B cell (primary cell): ENCODE measurements around the gene FMN1. TPM values are rescaled to one million over a fixed set of nuclear protein-coding genes. Genes with fewer than 3 reads are reported as not detected.

Experiments used
- ATAC-seq: fragments of 200-7000 bp; cut with Tn5 transposase; one replicate; pipeline ENCODE4 v1.10.0; 2021; ENCODE audit warnings: low read depth, mild to moderate bottlenecking, moderate number of reproducible peaks, moderate library complexity
- CTCF ChIA-PET: fragments of 350-600 bp; sonication (Branson Sonifier 250); formaldehyde crosslinking; loops from one replicate; lab custom pipeline; 2021; ENCODE audit warnings: antibody characterized with exemption, inconsistent platforms; lab: Charles Lee
- POLR2A ChIA-PET: fragments of 350-600 bp; sonication (Branson Sonifier 250); formaldehyde crosslinking; loops from one replicate; lab custom pipeline; 2021; ENCODE audit warnings: antibody characterized with exemption; lab: Charles Lee
- DNase-seq: peaks from one replicate; pipeline ENCODE4 v3.0.0; 2013
- H2AFZ ChIP-seq: 2 replicates; pipeline ENCODE4 v1.6.1; 2012; ENCODE audit warnings: mild to moderate bottlenecking, low read depth, low read length; ENCODE audit not compliant: insufficient read depth, poor library complexity, severe bottlenecking
- H3K27ac ChIP-seq, 2 donors: 1 replicate in 1 of 2; 2 replicates in 1 of 2; pipeline ENCODE4 v1.5.1; 2012 to 2013; ENCODE audit warnings: low read length in 2 of 2, mild to moderate bottlenecking in 2 of 2, moderate library complexity in 1 of 2
- H3K27me3 ChIP-seq, 4 experiments: fragments of 200-600 bp in 1 of 4; sonication (generic) in 1 of 4; replicated peaks in 1 of 4; 1 replicate in 2 of 4; 2 replicates in 2 of 4; pipeline versions ENCODE4 v1.6.1 to v1.7.0; 2013 to 2016; ENCODE audit warnings: low read length in 3 of 4, mild to moderate bottlenecking in 2 of 4, mixed read lengths in 1 of 4, moderate library complexity in 1 of 4; ENCODE audit not compliant: insufficient read depth in 4 of 4, control insufficient read depth in 3 of 4; ENCODE audit errors: control extremely low read depth in 1 of 4
- H3K36me3 ChIP-seq, 2 experiments: replicated peaks in 1 of 2; 1 replicate in 1 of 2; 2 replicates in 1 of 2; pipeline versions ENCODE4 v1.6.1 to v1.7.1; 2013; ENCODE audit warnings: low read length in 1 of 2; ENCODE audit not compliant: insufficient read depth in 2 of 2, control insufficient read depth in 1 of 2; ENCODE audit errors: control extremely low read depth in 1 of 2, extremely low read depth in 1 of 2
- H3K4me1 ChIP-seq, 2 donors: fragments of 200-600 bp in 1 of 2; sonication (generic) in 1 of 2; 1 replicate in 1 of 2; 2 replicates in 1 of 2; pipeline versions ENCODE4 v1.5.1 to v1.6.1; 2013 to 2017; ENCODE audit warnings: low read length in 2 of 2; ENCODE audit not compliant: control insufficient read depth in 2 of 2, insufficient read depth in 2 of 2
- H3K4me2 ChIP-seq: replicated peaks from 2 replicates; pipeline ENCODE3; 2012; ENCODE audit warnings: mild to moderate bottlenecking, low read depth, low read length; ENCODE audit not compliant: poor library complexity, severe bottlenecking
- H3K4me3 ChIP-seq, 5 experiments: fragments of 200-600 bp in 1 of 5; sonication (generic) in 1 of 5; 1 replicate in 3 of 5; 2 replicates in 2 of 5; pipeline versions ENCODE4 v1.5.1 to v1.7.0; 2011 to 2016; ENCODE audit warnings: low read length in 4 of 5, mild to moderate bottlenecking in 4 of 5, low read depth in 2 of 5, control low read depth in 1 of 5, moderate library complexity in 1 of 5; ENCODE audit not compliant: insufficient read depth in 1 of 5; ENCODE audit errors: control extremely low read depth in 1 of 5, extremely low read depth in 1 of 5
- H3K79me2 ChIP-seq: fragments of 200-600 bp; sonication (generic); one replicate; pipeline ENCODE4 v1.6.0; 2016; ENCODE audit warnings: low read length; ENCODE audit not compliant: control insufficient read depth, insufficient read depth
- H3K9ac ChIP-seq: fragments of 200-600 bp; sonication (generic); 2 replicates; pipeline ENCODE4 v1.6.1; 2017; ENCODE audit warnings: mild to moderate bottlenecking, low read length, moderate library complexity
- H3K9me3 ChIP-seq, 3 donors: one replicate each; pipeline versions ENCODE4 v1.6.1 to v1.7.1; 2013; ENCODE audit warnings: low read length in 2 of 3; ENCODE audit not compliant: control insufficient read depth in 2 of 3, insufficient read depth in 1 of 3; ENCODE audit errors: control extremely low read depth in 1 of 3
- H4K20me1 ChIP-seq: 2 replicates; pipeline ENCODE4 v1.6.0; 2012; ENCODE audit warnings: mild to moderate bottlenecking, low read length; ENCODE audit not compliant: insufficient read depth, control insufficient read depth, poor library complexity, severe bottlenecking
- H3K27ac Mint-ChIP-seq: one replicate; pipeline ENCODE4 v1.8.0; 2021; ENCODE audit warnings: mixed read lengths
- H3K27me3 Mint-ChIP-seq: one replicate; pipeline ENCODE4 v1.8.0; 2021; ENCODE audit warnings: mixed read lengths
- H3K4me1 Mint-ChIP-seq: one replicate; pipeline ENCODE4 v1.8.0; 2021; ENCODE audit warnings: mixed read lengths
- H3K4me3 Mint-ChIP-seq: one replicate; pipeline ENCODE4 v1.8.0; 2021; ENCODE audit warnings: mixed read lengths
- H3K9me3 Mint-ChIP-seq: one replicate; pipeline ENCODE4 v1.8.0; 2022; ENCODE audit warnings: mixed read lengths; ENCODE audit not compliant: insufficient read depth
- EZH2 ChIP-seq: IDR thresholded peaks from 2 replicates; pipeline ENCODE4 v1.6.1; 2012; ENCODE audit warnings: borderline replicate concordance, low read depth, mild to moderate bottlenecking, moderate library complexity, low read length; ENCODE audit not compliant: insufficient read depth, poor library complexity, severe bottlenecking
- whole genome bisulfite sequencing: methylation state at CpG from one replicate; pipeline ENCODE4 v1.1.5; 2013; ENCODE audit warnings: missing lambda C conversion rate; ENCODE audit not compliant: insufficient coverage; 5-methylcytosine and 5-hydroxymethylcytosine counted together
- intact Hi-C: fragments of 100-400 bp; cut with micrococcal nuclease; formaldehyde crosslinking; loops from one replicate; pipeline ENCODE4 v1.10.0; 2022
- polyA plus RNA-seq: library from polyadenylated mRNA; depleted of rRNA; stranded (reverse); fragments of >200 nt; gene quantifications from 2 replicates; pipeline ENCODE4 v1.2.3, GENCODE V29; 2012
- total RNA-seq, 2 donors: library from RNA; stranded (reverse); fragments of 120-200 nt in 1 of 2; gene quantifications; 1 replicate in 1 of 2; 2 replicates in 1 of 2; pipeline versions ENCODE4 v1.2.3 to v1.2.4, GENCODE V29; 2013 to 2022
- TF ChIP-seq, protein P1 (sequence below): fragments of 200-600 bp; IDR thresholded peaks from one replicate; pipeline ENCODE4 v1.8.0; 2022; ENCODE audit warnings: antibody characterized with exemption, mild to moderate bottlenecking

The FMN1 gene
- total and polyA plus RNA-seq, 2 donors (not counting 1 experiment from before 2014, with no cell fraction given), result 0.21 to 0.96 TPM

DNA sequence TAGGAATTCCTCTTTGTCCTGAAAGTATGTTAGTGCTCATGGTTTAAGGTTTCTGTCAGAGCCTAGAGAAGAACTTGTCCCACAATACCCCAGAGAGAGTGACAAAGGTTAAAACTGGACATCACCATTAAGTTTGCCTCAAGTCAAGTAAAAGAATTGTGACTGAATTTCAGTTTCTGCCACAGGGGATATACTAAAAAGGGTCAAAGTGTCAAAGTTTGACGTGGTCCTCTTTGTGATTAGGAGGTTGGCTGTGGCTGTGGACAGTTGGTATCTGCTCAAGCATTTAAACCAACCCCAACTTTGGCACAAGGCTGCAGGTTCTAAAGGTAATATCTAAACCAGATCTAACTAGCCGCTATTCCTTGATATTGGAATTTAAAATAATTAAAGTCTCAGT is 26.1 kb downstream of the FMN1 start:
- Histone ChIP-seq H3K27ac (no peak overlapping the region), H3K9me3 (no peaks in the 10 kb centered on the region), H3K9ac (no peak overlapping the region), H3K4me1 (no peaks in the 10 kb centered on the region), H3K27me3 (no peaks in the 10 kb centered on the region), H2AFZ (no peak overlapping the region), H3K79me2 (no peaks in the 10 kb centered on the region), H3K4me2 (no peak overlapping the region), H4K20me1 (no peaks in the 10 kb centered on the region), H3K4me3 (no peak overlapping the region), H3K36me3 (no peaks in the 10 kb centered on the region)
- Mint-ChIP-seq H3K9me3 (no peaks in the 10 kb centered on the region), H3K4me1 (no peaks in the 10 kb centered on the region), H3K4me3 (no peak overlapping the region), H3K27ac (no peak overlapping the region), H3K27me3 (peaks cover 15% of the 10 kb centered on the region)
- ChIA-PET CTCF (no interaction called here), POLR2A (no interaction called here)
- DNase-seq (no peak), ATAC-seq (no peak)
- no CpG with 5 or more reads among the region's 2 CpGs for WGBS
- TF ChIP-seq, protein P1, sequence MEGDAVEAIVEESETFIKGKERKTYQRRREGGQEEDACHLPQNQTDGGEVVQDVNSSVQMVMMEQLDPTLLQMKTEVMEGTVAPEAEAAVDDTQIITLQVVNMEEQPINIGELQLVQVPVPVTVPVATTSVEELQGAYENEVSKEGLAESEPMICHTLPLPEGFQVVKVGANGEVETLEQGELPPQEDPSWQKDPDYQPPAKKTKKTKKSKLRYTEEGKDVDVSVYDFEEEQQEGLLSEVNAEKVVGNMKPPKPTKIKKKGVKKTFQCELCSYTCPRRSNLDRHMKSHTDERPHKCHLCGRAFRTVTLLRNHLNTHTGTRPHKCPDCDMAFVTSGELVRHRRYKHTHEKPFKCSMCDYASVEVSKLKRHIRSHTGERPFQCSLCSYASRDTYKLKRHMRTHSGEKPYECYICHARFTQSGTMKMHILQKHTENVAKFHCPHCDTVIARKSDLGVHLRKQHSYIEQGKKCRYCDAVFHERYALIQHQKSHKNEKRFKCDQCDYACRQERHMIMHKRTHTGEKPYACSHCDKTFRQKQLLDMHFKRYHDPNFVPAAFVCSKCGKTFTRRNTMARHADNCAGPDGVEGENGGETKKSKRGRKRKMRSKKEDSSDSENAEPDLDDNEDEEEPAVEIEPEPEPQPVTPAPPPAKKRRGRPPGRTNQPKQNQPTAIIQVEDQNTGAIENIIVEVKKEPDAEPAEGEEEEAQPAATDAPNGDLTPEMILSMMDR, result no peak
- no peak for TF ChIP-seq EZH2
- intact Hi-C loops, result no loop called here

DNA sequence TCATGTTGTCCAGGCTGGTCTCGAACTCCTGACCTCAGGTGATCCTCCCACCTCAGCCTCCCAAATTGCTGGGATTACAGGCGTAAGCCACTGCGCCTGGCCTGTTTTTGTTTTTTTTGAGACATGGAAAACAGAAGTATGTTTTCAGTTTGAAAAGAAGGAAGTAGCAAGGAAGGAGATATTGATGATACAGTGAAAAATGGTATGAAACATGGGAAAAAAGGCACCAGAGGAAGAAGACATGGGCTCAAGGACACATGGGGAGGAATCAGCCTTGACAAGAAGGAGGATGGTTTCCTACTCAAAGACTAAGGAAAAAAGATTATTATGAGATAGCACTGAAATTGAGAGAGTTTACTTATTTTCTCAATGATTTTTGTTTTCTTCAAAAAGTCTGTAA is 30.7 kb downstream of the FMN1 start:
- H3K36me3 ChIP-seq, result no peaks in the 10 kb centered on the region
- ChIA-PET POLR2A (no interaction called here), CTCF (no interaction called here)
- peaks cover 0 to 5% of the 10 kb centered on the region in 2 donors for H3K4me1 ChIP-seq
- 100% methylated on average over 1 of the region's 3 CpGs for WGBS
- no peaks in the 10 kb centered on the region for H3K27me3 ChIP-seq
- intact Hi-C loops, result no loop called here
- H3K79me2 ChIP-seq, result no peaks in the 10 kb centered on the region
- no peak overlapping the region for H3K4me2 ChIP-seq
- Mint-ChIP-seq H3K4me1 (peaks cover 10% of the 10 kb centered on the region), H3K9me3 (no peaks in the 10 kb centered on the region), H3K4me3 (no peak overlapping the region), H3K27ac (no peak overlapping the region), H3K27me3 (peaks cover 21% of the 10 kb centered on the region)
- H4K20me1 ChIP-seq, result no peaks in the 10 kb centered on the region
- ATAC-seq (no peak), DNase-seq (no peak)
- no peak overlapping the region for H3K4me3 ChIP-seq
- H3K9ac ChIP-seq, result no peak overlapping the region
- H3K27ac ChIP-seq, result no peak overlapping the region
- no peak overlapping the region for H2AFZ ChIP-seq
- H3K9me3 ChIP-seq, result no peaks in the 10 kb centered on the region
- TF ChIP-seq, protein P1, result no peak
- no peak for TF ChIP-seq EZH2
